SK-N-SH (cell line): ENCODE measurements around the gene GABRB1. TPM values are rescaled to one million over a fixed set of nuclear protein-coding genes. Genes with fewer than 3 reads are reported as not detected.
A peak's percentile ranks its signal among the peaks of the same experiment; 100 is the strongest.

Experiments
- CTCF ChIA-PET: fragments of 300-600, 350-600 bp; formaldehyde crosslinking; extraction: SDS; loops from one replicate; lab custom pipeline; 2021; lab: Yijun Ruan, JAX
- POLR2A ChIA-PET: fragments of 350-600 bp; sonication (Branson Sonifier 250); formaldehyde crosslinking; extraction: SDS; loops from one replicate; lab custom pipeline; 2020; ENCODE audit warnings: antibody characterized with exemption, inconsistent platforms; lab: Yijun Ruan, JAX
- DNase-seq: peaks from one replicate; pipeline ENCODE4 v3.0.0; 2012
- H2AFZ ChIP-seq: fragments of 200-600 bp; sonication (generic); 2 replicates; pipeline ENCODE4 v1.8.1; 2016; ENCODE audit warnings: antibody characterized with exemption, mild to moderate bottlenecking, low read depth
- H3F3A ChIP-seq: fragments of 200-600 bp; sonication (generic); replicated peaks from 2 replicates; pipeline ENCODE3; 2016; ENCODE audit warnings: antibody characterized with exemption, mild to moderate bottlenecking; ENCODE audit not compliant: insufficient read depth
- H3K27ac ChIP-seq, 2 experiments: fragments of 200-500 bp in 1 of 2; fragments of 200-600 bp in 1 of 2; sonication (Bioruptor generic) in 1 of 2; sonication (generic), shearing (Covaris generic) in 1 of 2; 2 replicates each; pipeline versions ENCODE4 v1.5.1 to v1.6.1; 2014 to 2016; ENCODE audit warnings: low read depth in 2 of 2, inconsistent platforms in 1 of 2, low read length in 1 of 2, mild to moderate bottlenecking in 1 of 2, mixed read lengths in 1 of 2
- H3K27me3 ChIP-seq: fragments of 200-600 bp; sonication (generic), shearing (Covaris generic); 2 replicates; pipeline ENCODE4 v1.6.1; 2016; ENCODE audit warnings: mixed run types; ENCODE audit not compliant: insufficient read depth
- H3K36me3 ChIP-seq, 2 experiments: fragments of 200-500 bp in 1 of 2; fragments of 200-600 bp in 1 of 2; sonication (Bioruptor generic) in 1 of 2; sonication (generic) in 1 of 2; replicated peaks in 1 of 2; 2 replicates each; pipeline versions ENCODE3 to v1.5.1; 2014 to 2016; ENCODE audit warnings: low read length in 1 of 2, mild to moderate bottlenecking in 1 of 2; ENCODE audit not compliant: insufficient read depth in 2 of 2, control insufficient read depth in 1 of 2
- H3K4me1 ChIP-seq, 2 experiments: fragments of 200-500 bp in 1 of 2; fragments of 200-600 bp in 1 of 2; sonication (Bioruptor generic) in 1 of 2; sonication (generic), shearing (Covaris generic) in 1 of 2; 2 replicates each; pipeline versions ENCODE4 v1.5.1 to v1.6.1; 2014 to 2016; ENCODE audit warnings: low read depth in 1 of 2, low read length in 1 of 2, mixed run types in 1 of 2; ENCODE audit not compliant: insufficient read depth in 2 of 2, control insufficient read depth in 1 of 2
- H3K4me2 ChIP-seq: fragments of 200-600 bp; sonication (generic), shearing (Covaris generic); 2 replicates; pipeline ENCODE4 v1.6.1; 2017; ENCODE audit warnings: mixed run types
- H3K4me3 ChIP-seq, 2 experiments: fragments of 200-500 bp in 1 of 2; fragments of 200-600 bp in 1 of 2; sonication (Bioruptor generic) in 1 of 2; sonication (generic), shearing (Covaris generic) in 1 of 2; 2 replicates each; pipeline versions ENCODE4 v1.5.1 to v1.8.1; 2014 to 2016; ENCODE audit warnings: low read depth in 2 of 2, inconsistent platforms in 1 of 2, low read length in 1 of 2, mild to moderate bottlenecking in 1 of 2, mixed read lengths in 1 of 2, moderate library complexity in 1 of 2
- H3K79me2 ChIP-seq: fragments of 200-600 bp; sonication (generic); 2 replicates; pipeline ENCODE4 v1.8.1; 2017; ENCODE audit warnings: mild to moderate bottlenecking; ENCODE audit not compliant: insufficient read depth
- H3K9ac ChIP-seq: fragments of 200-600 bp; sonication (generic); 2 replicates; pipeline ENCODE4 v1.6.1; 2017; ENCODE audit warnings: mixed run types
- H3K9me2 ChIP-seq: fragments of 200-600 bp; sonication (generic); 2 replicates; pipeline ENCODE4 v1.6.1; 2017; ENCODE audit warnings: mixed run types
- H3K9me3 ChIP-seq: fragments of 200-600 bp; sonication (generic); 2 replicates; pipeline ENCODE4 v1.6.1; 2017; ENCODE audit warnings: mixed run types, mild to moderate bottlenecking, moderate library complexity
- H4K20me1 ChIP-seq: fragments of 200-600 bp; sonication (generic); 2 replicates; pipeline ENCODE4 v1.6.1; 2017; ENCODE audit warnings: mild to moderate bottlenecking, mixed run types; ENCODE audit not compliant: insufficient read depth
- CHD2 ChIP-seq: fragments of 150-350 bp; IDR thresholded peaks from 2 replicates; pipeline ENCODE4 v1.6.1; 2018; ENCODE audit warnings: low read length; ENCODE audit not compliant: partially characterized antibody
- FOSL2 ChIP-seq: IDR thresholded peaks from 2 replicates; pipeline ENCODE4 v1.4.0; 2012; ENCODE audit warnings: low read depth, mild to moderate bottlenecking, moderate library complexity, borderline replicate concordance
- FOXM1 ChIP-seq: IDR thresholded peaks from 2 replicates; pipeline ENCODE4 v1.4.0; 2012; ENCODE audit warnings: low read depth, mild to moderate bottlenecking
- GATA2 ChIP-seq: sonication (generic); formaldehyde crosslinking; IDR thresholded peaks from 2 replicates; pipeline ENCODE4 v1.5.0; 2020; ENCODE audit warnings: mild to moderate bottlenecking, missing genetic modification reagents
- NRF1 ChIP-seq: IDR thresholded peaks from 2 replicates; pipeline ENCODE4 v1.6.1; 2012; ENCODE audit warnings: low read depth, mild to moderate bottlenecking, low read length
- RFX5 ChIP-seq: IDR thresholded peaks from 2 replicates; pipeline ENCODE4 v1.6.1; 2012; ENCODE audit warnings: mild to moderate bottlenecking, improper control_type of control experiment, low read length
- RXRA ChIP-seq: IDR thresholded peaks from 2 replicates; pipeline ENCODE4 v1.4.0; 2012; ENCODE audit warnings: low read depth, mild to moderate bottlenecking, borderline replicate concordance
- TEAD4 ChIP-seq: IDR thresholded peaks from 2 replicates; pipeline ENCODE4 v1.4.0; 2012; ENCODE audit warnings: mild to moderate bottlenecking, borderline replicate concordance; ENCODE audit not compliant: insufficient read depth
- WGBS: methylation state at CpG from one replicate; pipeline ENCODE4 v1.1.6; 2017; ENCODE audit warnings: low lambda C conversion rate; 5-methylcytosine and 5-hydroxymethylcytosine counted together
- polyA plus RNA-seq, 3 experiments: library from polyadenylated mRNA; depleted of rRNA; stranded (reverse); fragments of >200 nt; gene quantifications; 2 replicates each; pipeline ENCODE4 v1.2.3, GENCODE V29; 2012
- TF ChIP-seq, protein P1 (sequence below): IDR thresholded peaks from 2 replicates; pipeline ENCODE4; 2012
- TF ChIP-seq, protein P2 (sequence below): IDR thresholded peaks from 2 replicates; pipeline ENCODE4 v1.4.0; 2012; ENCODE audit warnings: low read depth, borderline replicate concordance

Gene GABRB1
- polyA plus RNA-seq, 1 of the 3 experiments (the other 2 are of a cell fraction) = not detected

DNA sequence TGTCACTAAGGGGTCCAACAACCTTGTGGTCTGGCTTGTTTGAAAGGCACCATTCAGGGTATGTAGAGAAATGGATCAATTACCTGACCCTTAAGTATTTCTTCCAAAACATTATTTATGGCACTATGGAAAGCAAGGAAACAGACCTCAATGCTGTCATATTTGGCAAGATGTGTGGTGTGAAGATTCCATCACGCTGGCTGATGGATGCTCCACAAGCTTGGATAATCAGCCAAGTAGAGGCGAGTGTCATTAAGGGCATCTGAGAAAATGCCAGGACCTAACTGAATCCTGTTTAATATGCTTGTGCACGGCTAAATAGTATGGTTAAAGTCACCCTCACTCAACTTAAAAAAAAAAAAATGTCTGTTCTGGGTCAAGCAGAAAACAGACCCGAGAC is 311.4 kb downstream of the GABRB1 start:
- H3K4me1 ChIP-seq = peaks cover 0 to 6% of the 10 kb centered on the region in 2 experiments; a peak in 1 of 4 replicates
- no peak for DNase-seq
- H2AFZ ChIP-seq = no peak overlapping the region
- no peaks in the 10 kb centered on the region for H3K27me3 ChIP-seq
- no peaks in the 10 kb centered on the region for H3K36me3 ChIP-seq
- H3K4me2 ChIP-seq = no peak overlapping the region
- no peaks in the 10 kb centered on the region for H3K79me2 ChIP-seq
- H3K9me3 ChIP-seq = no peaks in the 10 kb centered on the region
- H3K27ac ChIP-seq = no peak overlapping the region
- H3K9me2 ChIP-seq = no peaks in the 10 kb centered on the region
- no peaks in the 10 kb centered on the region for H3F3A ChIP-seq
- ChIA-PET CTCF (no interaction called here), POLR2A (no interaction called here)
- WGBS = 9% methylated on average over 4 of the region's 4 CpGs
- no peak overlapping the region for H3K9ac ChIP-seq
- no peak for TF ChIP-seq TEAD4
- no peak for TF ChIP-seq CHD2
- TF ChIP-seq, protein P1, sequence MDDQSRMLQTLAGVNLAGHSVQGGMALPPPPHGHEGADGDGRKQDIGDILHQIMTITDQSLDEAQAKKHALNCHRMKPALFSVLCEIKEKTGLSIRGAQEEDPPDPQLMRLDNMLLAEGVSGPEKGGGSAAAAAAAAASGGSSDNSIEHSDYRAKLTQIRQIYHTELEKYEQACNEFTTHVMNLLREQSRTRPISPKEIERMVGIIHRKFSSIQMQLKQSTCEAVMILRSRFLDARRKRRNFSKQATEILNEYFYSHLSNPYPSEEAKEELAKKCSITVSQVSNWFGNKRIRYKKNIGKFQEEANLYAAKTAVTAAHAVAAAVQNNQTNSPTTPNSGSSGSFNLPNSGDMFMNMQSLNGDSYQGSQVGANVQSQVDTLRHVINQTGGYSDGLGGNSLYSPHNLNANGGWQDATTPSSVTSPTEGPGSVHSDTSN = no peak
- TF ChIP-seq, all 33 proteins: peak for 0
- no peak overlapping the region for H3K4me3 ChIP-seq
- no peaks in the 10 kb centered on the region for H4K20me1 ChIP-seq

DNA sequence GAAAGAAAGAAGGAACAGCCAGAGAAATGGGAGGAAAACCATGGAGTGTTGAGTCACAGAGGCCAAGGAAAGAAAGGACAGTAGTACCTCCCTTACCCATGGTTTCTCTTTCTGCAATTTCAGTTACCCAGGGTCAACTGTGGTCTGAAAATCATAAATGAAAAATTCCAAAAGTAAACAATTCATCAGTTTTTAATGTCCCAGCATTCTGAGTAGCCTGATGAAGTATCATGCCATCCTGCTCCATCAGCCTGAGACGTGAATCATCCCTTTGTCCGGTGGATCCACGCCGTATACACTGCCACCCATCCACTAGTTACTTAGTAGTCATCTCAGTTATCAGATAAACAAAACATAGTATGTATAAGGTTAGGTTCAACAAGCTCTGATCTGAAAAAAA is 318.0 kb downstream of the GABRB1 start:
- POLR2A ChIA-PET = no interaction called here
- Histone ChIP-seq H3K27ac (peak overlapping the region in 1 of 2 experiments; percentile 93; a peak in 2 of 4 replicates), H3K4me3 (no peak overlapping the region), H4K20me1 (no peaks in the 10 kb centered on the region), H3K9me3 (no peaks in the 10 kb centered on the region), H3K9ac (peak overlapping the region; percentile 47; the same call in 1 of the 2 replicates), H3F3A (peaks cover 11% of the 10 kb centered on the region), H3K9me2 (no peaks in the 10 kb centered on the region), H3K36me3 (no peaks in the 10 kb centered on the region), H3K27me3 (no peaks in the 10 kb centered on the region), H3K79me2 (no peaks in the 10 kb centered on the region), H3K4me2 (no peak overlapping the region), H2AFZ (peak overlapping the region; percentile 34), H3K4me1 (peaks cover 0 to 15% of the 10 kb centered on the region in 2 experiments; a peak in 2 of 4 replicates)
- DNase-seq = no peak
- 48% methylated on average over 4 of the region's 4 CpGs for WGBS
- CTCF ChIA-PET = no interaction called here
- TF ChIP-seq FOXM1 (no peak), RFX5 (no peak), FOSL2 (no peak), GATA2 (CRISPR knock-in tag) (no peak), RXRA (peak; percentile 12; the same call in 1 of the 2 replicates), NRF1 (no peak)
- TF ChIP-seq, protein P2, sequence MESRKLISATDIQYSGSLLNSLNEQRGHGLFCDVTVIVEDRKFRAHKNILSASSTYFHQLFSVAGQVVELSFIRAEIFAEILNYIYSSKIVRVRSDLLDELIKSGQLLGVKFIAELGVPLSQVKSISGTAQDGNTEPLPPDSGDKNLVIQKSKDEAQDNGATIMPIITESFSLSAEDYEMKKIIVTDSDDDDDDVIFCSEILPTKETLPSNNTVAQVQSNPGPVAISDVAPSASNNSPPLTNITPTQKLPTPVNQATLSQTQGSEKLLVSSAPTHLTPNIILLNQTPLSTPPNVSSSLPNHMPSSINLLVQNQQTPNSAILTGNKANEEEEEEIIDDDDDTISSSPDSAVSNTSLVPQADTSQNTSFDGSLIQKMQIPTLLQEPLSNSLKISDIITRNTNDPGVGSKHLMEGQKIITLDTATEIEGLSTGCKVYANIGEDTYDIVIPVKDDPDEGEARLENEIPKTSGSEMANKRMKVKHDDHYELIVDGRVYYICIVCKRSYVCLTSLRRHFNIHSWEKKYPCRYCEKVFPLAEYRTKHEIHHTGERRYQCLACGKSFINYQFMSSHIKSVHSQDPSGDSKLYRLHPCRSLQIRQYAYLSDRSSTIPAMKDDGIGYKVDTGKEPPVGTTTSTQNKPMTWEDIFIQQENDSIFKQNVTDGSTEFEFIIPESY = no peak
- TF ChIP-seq, protein P1 = peak; percentile 43; the same call in 1 of the 2 replicates
